Hair follicular keratinocyte (primary cell): ENCODE measurements around the gene HLA-DRA. TPM values are rescaled to one million over a fixed set of nuclear protein-coding genes. Genes with fewer than 3 reads are reported as not detected.

ENCODE experiments used
- total RNA-seq: library from RNA; depleted of rRNA; stranded (reverse); fragments of >200 nt; gene quantifications from 2 replicates; pipeline ENCODE4 v1.2.3, GENCODE V29; 2015

The HLA-DRA gene
- total RNA-seq = not detected in 2 replicates

DNA sequence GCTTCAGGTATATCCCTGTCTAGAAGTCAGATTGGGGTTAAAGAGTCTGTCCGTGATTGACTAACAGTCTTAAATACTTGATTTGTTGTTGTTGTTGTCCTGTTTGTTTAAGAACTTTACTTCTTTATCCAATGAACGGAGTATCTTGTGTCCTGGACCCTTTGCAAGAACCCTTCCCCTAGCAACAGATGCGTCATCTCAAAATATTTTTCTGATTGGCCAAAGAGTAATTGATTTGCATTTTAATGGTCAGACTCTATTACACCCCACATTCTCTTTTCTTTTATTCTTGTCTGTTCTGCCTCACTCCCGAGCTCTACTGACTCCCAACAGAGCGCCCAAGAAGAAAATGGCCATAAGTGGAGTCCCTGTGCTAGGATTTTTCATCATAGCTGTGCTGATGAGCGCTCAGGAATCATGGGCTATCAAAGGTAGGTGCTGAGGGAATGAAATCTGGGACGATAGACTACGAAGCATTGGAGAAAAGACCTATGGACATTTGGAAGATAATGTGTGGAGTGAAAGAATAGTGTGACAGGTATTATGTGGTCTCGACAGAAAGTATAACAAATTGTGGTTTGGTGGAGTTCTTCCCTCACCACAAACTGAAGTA lies at the start of gene HLA-DRA:
TSS of gene HLA-DRA (plus strand) at position 286 of the 613 bp plus-strand sequence. CDS start at position 350, 64 bp downstream.

DNA sequence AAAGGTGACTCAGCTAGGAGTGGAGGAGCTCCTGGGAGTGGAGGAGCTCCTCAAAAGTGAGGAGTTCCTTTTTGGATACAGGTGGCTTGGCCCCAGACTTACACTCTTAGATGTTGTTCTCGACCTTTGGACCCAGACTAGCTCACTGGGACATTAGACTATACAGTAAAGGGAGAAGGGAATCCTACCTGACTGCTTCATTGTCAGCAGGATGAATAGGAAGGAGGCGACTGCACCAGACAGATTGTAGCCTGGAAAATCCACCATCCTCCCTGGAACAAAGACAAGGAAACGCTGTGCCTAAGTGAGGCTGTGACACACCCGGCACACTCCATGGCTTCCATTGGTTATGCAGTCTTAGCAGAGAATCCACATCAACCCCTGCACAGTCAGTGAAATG lies 32.8 kb upstream of the HLA-DRA start, which contains the start of gene BTNL2:
TSS of gene BTNL2 (minus strand) at position 325 of the 400 bp plus-strand sequence. CDS start at position 267, 58 bp downstream.

Other genes with a start within 250 kb of the HLA-DRA start
- 22.7 and 42.2 TPM in 2 replicates for gene PBX2, start 249.7 kb upstream of the HLA-DRA start, total RNA-seq
- 7.0 and 13.3 TPM in 2 replicates for gene GPSM3, start 247.2 kb upstream of the HLA-DRA start, total RNA-seq
- gene NOTCH4, start 215.8 kb upstream of the HLA-DRA start, total RNA-seq = 0.08 and 0.61 TPM in 2 replicates
- not detected in 2 replicates for gene TSBP1, start 68.0 kb upstream of the HLA-DRA start, total RNA-seq
- not detected in 2 replicates for gene BTNL2, start 32.7 kb upstream of the HLA-DRA start, total RNA-seq
- not detected in 2 replicates for gene HLA-DRB5, start 90.4 kb downstream of the HLA-DRA start, total RNA-seq
- not detected in 2 replicates for gene HLA-DRB1, start 150.0 kb downstream of the HLA-DRA start, total RNA-seq
- not detected in 2 replicates for gene HLA-DQA1, start 197.5 kb downstream of the HLA-DRA start, total RNA-seq
- gene HLA-DQB1, start 226.8 kb downstream of the HLA-DRA start, total RNA-seq = 9.0 and 17.6 TPM in 2 replicates